ENCODE data around the gene PCGF1. TPM values are rescaled to one million over a fixed set of nuclear protein-coding genes. Genes with fewer than 3 reads are reported as not detected.

PCGF1 gene
- total and polyA plus RNA-seq, 9 of the 15 experiments (the other 6 are each of a cell fraction or from before 2014, with no cell fraction given), result 20.3 to 45.7 (median 29.3) TPM

GRCh38 chr2:74530239-74531187, 23.0 kb upstream of the PCGF1 start (continued):
- TF ChIP-seq PREB (CRISPR knock-in tag; IDR thresholded peaks at IDR 0.05) (0 out of 2 replicates have a peak, but pooled peaks have one; percentile 69), ZC3H11A (IDR thresholded peaks at IDR 0.05; ENCODE audit: low read depth, low read length) (no peak), RBM22 (IDR thresholded peaks at IDR 0.05; ENCODE audit: low read depth, low read length, poor library complexity, severe bottlenecking) (no peak), BCLAF1 (IDR thresholded peaks at IDR 0.05; ENCODE audit: borderline replicate concordance in 1 of 2, control insufficient read depth in 1 of 2, low read depth in 2 of 2, low read length in 1 of 2) (no peak), NFE2L1 (tag; IDR thresholded peaks at IDR 0.05; ENCODE audit: borderline replicate concordance, low read depth) (no peak), ZFP30 (CRISPR knock-in tag; IDR thresholded peaks at IDR 0.05; ENCODE audit: borderline replicate concordance) (no peak), ETV1 (tag; conservative IDR thresholded peaks at IDR 0.05; ENCODE audit: low read depth) (no peak), STAG1 (CRISPR knock-in tag; IDR thresholded peaks at IDR 0.05; ENCODE audit: borderline replicate concordance) (no peak), ZNF398 (CRISPR knock-in tag; IDR thresholded peaks at IDR 0.05) (no peak), KAT7 (CRISPR knock-in tag; IDR thresholded peaks at IDR 0.05; ENCODE audit: borderline replicate concordance) (0 out of 2 replicates have a peak, but pooled peaks have one; percentile 34), CBFA2T3 (IDR thresholded peaks at IDR 0.05) (peak; percentile 93), ZBTB12 (CRISPR knock-in tag; IDR thresholded peaks at IDR 0.05) (no peak), MIER1 (IDR thresholded peaks at IDR 0.05; ENCODE audit: low read depth) (peak; percentile 58; the same call in 1 of the 2 replicates), IRF2 (CRISPR knock-in tag; IDR thresholded peaks at IDR 0.05) (no peak), MTF1 (CRISPR knock-in tag; IDR thresholded peaks at IDR 0.05; ENCODE audit: borderline replicate concordance) (no peak), TBP (optimal IDR thresholded peaks at IDR 0.05; ENCODE audit: low read depth, low read length) (peak; percentile 62), GATAD2B (IDR thresholded peaks at IDR 0.05; ENCODE audit: borderline replicate concordance) (0 out of 2 replicates have a peak, but pooled peaks have one; percentile 19)

All from K562 (cell line).